Stimulated activated CD4-positive, alpha-beta T cell treated with anti-CD3 and anti-CD28 coated beads, Interleukin-15, amount 100 ng/mL, for 48 hours (primary cell): ENCODE results near the gene ACSL4.
"Not testable (repeated sequence)": the region's sequence is repeated elsewhere in the genome, so short reads cannot be mapped to it uniquely, and the experiment has no call there.

Experiments used
- DNase-seq, 2 donors: peaks; one replicate each; pipeline ENCODE4 v3.0.0-alpha.2; 2020; ENCODE audit warnings: low read depth in 2 of 2

ACSL4 gene

DNA sequence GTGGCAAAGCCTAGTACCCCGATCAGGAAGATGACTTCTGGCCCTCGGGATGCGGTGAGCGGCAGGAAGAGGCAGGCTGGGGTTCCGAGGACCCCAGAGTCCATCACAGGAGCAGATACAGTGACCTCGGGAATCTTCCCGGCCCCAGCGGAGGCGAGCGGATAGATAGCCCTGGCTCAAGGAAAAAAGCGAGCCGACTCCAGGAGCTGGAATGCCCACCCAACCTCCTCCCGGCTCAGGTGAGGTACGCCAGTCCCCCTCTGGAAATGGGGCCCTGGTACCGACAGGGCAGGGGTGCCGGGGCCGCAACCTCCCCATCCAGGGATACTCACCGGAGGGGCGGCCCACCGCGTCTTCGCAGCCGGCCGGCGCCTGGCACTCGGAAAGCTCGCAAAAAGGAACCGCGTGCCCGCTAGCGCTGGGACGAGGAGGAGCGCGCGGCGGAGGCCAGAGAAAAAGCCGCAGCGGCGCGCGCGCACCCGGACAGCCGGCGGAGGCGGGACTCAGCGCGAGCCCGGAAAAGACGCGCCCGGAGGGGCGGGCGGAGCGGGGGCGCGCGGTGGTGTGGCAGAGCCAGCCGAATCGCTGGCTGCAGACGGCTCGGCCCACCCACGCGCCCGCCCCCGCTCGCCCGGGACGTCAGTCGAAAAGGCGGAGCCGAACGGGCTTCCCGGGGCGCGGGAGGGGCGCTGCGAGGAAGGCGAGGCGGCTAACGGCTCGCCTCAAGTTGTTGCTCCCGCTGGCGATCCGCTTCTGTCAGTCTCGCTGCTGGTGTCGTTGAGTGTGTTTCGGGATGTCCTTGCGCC is at the start of gene ACSL4:
Gene ACSL4, minus strand, starts transcription at position 451 of the 806 bp plus-strand sequence. CDS start 49,894 bp downstream, outside the sequence.
- peak; percentile 56 to 73 for DNase-seq

DNA sequence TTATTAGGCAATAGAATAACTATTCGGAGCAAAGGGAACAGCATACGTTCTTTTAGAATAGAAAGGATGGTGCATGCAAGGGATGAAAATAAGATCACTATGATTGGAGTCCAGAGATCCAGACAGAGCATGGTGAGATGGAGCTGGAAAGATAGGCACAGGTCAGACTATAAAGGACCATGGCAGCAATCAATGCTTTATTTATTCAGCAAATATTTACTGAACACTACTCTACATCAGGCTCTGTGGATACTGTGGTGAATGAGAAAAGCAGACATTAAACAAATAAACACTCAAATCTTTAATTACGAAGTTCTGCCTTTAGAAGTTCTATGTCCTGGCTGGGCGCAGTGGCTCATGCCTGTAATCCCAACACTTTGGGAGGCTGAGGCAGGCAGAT is 44.7 kb upstream of the ACSL4 start:
- DNase-seq, result no peak

DNA sequence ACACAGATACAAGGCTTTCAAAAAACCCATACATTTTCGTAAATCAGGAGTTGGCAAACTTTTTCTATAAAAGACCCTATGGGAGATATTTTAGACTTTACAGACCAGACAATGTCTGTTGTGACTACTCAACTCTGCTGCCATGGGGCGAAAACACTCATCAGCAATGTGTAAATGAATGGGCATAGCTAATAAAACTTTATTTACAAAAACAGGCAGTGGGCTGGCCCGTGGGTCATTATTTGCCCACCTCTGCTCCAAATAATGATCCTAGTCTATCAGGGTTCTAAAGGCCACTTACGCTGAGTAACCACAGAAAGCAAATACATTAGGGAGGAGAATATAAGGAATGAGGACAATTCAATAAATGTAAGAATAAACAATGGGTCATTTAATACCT is 43.9 kb upstream of the ACSL4 start:
- DNase-seq, result no peak

DNA sequence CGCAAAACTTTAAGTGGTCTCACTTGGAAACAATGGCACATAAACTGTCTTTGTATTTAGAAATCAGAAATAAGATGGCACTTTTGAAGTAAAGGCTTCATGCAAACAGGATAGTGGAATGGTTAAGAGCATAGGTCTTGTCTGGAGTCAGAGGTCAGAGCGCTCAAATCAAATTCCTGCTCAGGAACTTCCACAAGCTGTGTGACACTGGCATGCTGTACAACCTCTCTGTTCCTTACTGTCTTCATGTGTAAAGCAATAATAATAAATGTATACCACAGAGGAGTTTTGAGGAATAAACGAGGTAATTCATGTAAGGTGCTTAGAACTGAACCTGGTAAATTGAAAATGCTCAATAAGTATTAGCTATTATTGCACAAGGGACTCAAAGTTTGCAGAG is 43.4 kb upstream of the ACSL4 start:
- no peak for DNase-seq

DNA sequence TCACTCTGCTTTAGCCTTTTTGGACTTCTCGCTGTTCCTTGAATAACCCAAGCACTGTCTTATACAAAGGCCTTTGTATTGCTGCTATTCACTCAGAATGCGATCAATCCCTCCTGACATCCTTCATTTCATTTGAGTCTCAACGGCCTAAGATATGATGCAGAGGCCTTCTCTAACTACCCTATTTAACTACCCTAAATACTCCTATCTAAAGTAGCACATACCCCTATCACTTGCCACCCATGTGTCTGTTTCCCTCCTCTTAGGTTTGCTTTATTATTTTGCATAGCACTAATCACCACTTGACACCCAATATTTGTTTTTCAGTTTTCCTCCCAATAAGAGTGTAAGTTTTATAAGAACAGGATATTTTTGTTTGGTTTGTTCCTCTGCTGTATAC is 42.3 kb upstream of the ACSL4 start:
- DNase-seq, result no peak

DNA sequence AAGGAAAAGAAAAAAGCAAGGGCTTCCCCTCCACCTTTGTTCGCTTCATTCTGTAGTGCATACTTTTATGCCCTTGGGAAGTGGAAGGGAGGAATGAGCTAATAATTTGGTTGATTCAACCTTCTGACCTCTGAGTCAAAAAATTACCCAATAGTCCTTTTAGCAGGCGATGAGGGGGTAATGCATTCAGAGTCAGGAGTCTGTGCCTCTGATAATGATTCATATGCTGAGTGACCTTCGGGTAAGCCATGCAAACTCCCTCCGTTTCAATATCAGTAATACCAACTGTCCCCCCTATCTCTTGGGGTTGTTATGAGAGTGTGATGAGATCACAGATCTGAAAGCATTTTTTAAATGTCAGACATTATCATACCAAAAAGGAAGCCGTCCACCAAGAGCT is 41.6 kb upstream of the ACSL4 start:
- no peak for DNase-seq

DNA sequence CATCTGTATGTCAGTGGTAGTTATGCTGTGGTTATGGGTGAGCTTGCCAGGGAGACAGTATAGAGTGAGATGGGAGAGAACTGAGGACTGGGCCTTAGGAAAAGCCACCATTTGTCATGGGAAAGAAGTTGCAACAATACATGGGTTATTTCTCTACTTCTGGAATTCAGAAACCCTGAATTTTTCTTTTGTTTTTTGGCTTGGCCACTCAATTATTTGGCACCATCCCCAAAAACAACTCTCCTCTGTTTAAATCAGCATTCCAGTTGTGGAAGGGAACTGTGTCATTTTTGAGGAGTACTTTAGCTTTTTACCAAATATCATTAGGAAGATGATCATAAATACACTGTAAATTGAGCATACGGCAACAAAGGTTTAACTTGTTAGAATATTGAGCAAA is 41.1 kb upstream of the ACSL4 start:
- DNase-seq, result no peak

DNA sequence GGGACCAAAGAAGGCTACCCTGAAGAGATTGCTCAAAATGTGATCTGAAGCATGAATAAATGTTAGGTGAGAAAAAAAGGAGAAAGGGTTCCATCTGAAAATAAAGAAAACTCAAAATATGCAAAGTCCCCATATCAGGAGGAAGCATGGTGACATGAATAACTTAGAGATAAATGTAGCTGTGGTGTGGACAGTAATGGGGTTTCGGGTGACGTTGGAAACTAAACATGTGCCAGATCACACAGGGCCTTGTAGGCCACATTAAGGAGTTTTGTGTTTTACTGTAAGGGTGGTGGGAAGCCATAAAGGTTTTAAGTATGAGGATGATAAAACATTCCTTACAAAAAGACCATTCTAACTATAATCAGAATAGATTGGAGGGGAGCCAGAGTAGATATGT is 40.3 kb upstream of the ACSL4 start:
- DNase-seq, result no peak

DNA sequence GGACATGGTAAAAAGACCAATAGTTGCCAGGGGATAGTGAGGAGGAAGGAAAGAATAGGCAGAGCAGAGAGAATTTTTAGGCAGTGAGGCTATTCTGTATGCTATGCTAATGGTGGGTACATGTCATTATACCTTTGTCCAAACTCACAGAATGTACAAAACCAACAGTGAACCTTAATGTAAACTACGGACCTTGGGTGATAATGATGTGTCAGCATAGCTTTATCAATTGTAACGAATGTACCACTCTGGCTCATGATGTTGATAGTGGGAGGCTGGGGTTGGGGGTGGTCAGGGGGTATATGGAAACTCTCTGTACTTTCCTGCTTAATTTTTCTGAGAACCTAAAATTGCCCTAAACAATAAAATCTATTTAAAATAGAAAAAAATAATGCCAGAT is 37.7 kb upstream of the ACSL4 start:
- DNase-seq, result no peak

DNA sequence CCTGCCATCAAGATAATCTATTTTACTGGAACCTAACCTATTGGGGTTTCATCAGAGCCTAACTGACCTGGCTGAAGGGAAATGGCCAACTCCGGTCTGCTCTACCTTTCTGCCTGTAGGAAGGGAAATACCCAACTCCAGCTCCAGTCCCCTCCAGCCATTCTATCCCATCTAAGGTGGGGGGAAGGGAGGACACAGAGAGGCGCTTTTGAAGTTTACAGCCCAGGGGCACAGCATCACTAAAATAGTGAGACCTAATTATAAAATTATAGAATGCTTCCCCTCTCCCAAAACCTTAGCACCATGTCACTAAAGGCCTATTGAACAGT is 27.8 kb upstream of the ACSL4 start:
- DNase-seq, result no peak

DNA sequence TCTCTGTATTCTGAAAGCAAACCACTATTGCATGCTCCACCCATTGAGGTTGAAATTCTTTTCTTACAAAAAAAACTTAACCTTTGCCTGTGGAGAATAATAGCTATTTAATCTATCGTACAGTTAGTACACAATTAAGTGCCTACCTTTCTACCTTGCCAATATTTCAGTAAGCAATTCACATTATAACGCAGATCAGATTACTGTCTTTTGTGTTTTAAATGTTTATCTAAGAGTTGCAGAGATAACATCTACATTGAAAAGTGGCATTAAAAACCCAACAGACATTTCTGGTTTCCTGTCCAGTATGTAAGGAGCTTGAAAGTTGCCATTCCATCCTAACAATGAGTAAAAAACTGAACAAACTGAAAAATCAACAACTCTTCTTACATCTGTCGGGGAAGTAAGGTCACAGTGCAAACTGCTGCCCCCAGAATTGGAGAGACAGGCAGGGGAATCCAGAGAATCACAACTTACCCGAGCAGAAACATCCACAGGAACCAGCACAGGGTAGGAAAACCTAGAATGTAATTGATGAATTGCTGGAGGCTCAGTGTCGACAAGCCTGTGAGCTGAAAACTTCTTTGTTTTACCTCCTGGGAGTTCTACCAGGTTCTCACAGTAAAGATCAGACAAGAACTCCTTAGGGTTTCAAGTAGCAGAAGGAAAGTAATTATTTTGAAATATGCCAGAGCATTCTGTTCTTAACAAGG is 27.3 kb upstream of the ACSL4 start:
- DNase-seq, result no peak

DNA sequence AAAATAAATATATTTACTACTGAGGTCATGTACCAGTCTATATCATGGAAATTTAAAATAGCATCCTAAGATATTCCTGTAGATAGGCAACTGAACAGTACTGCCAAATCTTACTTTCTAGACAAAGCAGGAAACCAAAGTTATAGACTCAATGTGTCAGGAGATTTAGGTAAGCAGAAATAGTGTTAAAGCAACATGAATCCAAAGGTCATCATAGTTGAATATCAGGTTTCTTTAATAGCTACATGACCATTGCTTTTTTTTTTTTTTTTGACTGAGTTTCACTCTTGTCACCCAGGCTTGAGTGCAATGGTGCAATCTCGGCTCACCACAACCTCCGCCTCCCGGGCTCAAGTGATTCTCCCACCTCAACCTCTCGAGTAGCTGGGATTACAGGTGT is 20.2 kb upstream of the ACSL4 start:
- DNase-seq, result no peak

DNA sequence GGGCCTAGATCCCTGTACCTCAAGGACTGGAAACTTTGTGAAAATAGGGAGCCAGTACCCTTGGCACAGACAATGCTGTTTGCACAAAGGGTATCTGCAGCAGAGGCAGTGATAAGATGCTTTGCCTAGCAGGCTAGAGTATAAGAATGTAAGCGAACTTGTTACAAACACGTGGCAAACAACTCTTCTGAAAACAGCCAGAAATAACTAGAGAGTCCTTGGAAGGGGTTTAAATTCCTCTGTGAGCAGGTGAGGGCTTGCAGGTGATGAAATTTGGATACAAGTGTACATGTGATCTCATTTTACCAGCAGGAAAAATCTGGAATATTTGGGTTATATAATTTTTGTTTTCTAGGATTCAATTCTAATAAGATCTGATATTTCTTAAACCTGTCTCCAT is 18.6 kb upstream of the ACSL4 start:
- no peak for DNase-seq

DNA sequence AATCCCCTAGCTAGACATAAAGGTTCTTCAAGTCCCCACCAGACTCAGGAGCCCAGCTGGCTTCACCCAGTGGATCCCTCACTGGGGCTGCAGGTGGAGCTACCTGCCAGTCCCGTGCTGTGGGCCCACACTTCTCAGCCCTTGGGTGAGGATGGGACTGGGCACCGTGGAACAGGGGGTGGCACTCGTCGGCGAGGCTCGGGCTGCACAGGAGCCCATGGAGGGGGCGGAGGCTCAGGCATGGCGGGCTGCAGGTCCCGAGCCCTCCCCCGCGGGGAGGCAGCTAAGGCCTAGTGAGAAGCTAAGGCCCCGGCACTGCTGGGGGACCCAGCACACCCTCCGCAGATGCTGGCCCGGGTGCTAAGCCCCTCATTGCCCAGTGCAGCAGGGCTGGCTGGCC is 16.1 kb upstream of the ACSL4 start:
- DNase-seq, result no peak

DNA sequence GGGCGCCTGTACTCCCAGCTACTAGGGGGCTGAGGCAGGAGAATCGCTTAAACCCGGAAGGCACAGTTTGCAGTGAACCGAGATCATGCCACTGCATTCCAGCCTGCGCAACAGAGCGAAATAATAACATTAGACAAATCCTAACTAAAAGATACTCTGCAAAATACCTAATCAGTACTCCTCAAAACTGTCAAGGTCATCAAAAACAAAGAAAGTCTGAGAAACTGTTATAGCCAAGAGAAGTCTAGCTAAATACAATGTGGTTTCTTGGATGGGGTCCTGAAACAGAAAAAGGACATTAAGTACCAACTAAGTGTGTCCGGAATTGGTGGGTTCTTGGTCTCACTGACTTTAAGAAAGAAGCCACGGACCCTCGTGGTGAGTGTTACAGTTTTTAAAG is 14.6 kb upstream of the ACSL4 start:
- no peak for DNase-seq

DNA sequence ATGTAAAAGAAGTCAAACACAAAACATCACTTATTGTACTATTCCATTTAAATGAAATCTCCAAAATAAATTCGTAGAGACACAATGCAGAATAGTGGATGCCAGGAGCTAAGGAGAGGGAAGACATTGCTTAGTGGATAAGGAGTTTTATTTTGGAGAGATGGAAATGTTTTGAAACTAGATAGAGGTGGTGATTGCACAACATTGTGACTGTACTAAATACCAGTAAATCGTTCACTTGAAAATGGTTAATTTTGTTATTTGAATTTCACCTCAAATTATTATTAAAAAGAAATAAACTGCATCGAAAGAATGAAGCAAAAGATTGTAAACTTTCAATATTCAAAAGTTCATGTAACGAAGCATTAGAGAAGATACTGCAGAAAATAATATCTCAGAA is 9.7 kb upstream of the ACSL4 start:
- DNase-seq, result no peak

DNA sequence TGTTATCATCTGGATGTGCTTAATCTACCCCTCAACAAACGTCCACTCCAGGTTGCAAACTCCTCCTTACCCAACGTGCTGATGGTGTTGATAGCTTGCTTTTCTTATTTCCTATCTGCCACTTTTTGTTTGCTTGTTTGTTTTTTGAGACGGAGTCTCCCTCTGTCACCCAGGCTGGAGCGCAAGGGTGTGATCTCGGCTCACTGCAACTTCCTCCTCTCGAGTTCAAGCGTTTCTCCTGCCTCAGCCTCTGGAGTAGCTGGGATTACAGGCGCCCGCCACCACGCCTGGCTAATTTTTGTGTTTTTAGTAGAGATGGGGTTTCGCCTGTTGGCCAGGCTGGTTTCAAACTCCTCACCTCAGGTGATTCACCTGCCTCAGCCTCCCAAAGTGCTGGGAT is 7.8 kb upstream of the ACSL4 start:
- DNase-seq, result not testable (repeated sequence)

DNA sequence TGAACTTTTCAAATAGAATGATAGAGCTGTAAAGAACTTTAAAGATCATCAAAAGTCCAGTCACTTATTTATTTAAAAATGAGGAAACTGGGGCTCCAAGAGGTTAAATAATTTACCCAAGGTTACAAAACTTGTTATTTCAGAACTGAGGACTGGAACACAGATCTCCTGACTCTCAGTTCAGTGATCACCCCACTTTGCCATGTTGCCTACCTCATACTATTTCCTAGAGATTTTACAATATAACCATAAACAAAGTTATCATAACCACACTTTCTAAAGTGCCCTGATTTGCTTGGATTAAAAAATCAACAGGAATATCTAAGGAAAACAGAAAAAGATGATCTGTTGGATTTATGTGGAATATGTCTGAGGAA is 7.4 kb upstream of the ACSL4 start:
- no peak for DNase-seq

DNA sequence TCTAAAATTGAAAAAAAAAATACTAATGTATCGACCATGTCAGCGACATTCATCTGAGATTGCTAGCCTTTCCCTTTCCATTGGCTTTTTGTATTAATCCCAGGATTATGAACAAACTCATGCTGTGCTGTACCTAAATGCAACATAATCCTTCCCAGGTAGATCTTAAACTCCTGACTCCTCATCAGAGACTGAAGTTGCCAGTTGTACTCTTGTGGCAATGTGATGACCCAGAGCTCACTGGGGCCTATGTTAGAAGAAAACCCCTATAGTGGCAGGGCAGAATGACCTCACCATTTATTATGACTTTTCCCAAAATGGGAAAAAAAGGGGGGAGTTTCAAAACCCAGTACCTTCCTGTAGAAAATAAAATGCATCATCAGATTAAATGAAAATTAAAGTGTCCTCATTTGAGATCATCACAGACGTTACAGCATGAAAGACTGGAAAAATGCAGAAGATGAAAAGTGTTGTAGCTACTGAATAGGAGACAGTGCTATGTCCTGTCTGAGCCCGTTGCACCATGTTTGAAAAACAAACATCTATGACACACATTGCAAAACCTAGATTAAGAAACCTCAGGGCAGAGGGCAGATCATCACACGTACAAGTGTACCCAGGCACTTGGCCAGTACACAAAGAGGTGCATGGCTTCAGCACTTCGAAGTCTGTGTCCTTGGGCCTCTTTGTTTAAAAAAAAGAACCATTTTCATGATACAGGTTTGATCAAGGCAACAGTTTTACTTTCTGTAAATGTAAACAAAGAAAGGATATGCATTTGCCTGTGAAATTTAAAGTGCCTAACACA is 6.8 kb upstream of the ACSL4 start:
- DNase-seq, result no peak

DNA sequence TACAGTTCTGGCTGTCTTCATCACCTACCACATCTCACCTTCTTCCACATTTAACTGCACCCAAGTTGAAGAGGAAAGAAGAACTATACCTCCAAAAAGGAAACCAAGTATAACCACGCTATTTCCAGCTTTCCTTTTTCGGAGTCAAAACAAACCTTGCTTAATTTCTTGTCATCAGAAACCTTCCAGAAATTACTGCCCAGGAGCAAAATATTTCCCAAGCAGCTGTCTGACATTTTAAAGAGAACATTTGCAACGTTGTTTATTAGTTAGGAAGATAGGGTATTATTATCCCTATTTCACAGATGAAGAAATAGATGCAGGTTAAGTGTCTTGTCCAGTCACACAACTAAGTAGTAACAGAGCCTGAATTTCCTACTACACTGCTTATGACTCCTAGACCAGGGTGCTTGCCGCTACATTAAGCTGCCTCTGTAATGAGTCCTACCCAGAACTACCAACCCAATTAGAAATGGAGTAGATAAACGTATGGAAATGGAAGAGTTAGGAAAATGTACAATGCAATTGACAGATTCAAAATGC is 2.2 kb upstream of the ACSL4 start:
- no peak for DNase-seq

DNA sequence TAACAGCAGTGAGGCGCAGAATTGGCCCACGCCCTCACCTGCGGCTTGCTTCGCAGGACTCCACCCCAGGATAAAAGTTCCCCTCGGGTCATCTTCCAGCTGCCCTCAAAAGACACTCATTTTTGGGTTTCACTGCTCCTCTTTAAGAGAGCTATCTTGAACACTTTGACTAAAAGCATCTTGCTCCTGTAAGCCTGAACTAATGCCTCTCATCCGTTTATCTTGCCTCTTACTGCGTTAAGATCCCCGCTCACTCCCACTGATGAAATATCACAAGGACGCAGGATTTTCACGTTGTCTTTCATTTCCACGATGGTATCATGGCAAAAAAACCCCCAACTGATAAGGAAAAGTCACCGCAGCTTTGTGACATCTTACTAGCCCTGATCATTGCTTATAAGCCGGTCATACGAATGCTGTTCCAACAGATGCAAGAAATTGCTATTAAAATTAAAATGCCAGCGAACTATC is 591 bp upstream of the ACSL4 start:
- no peak for DNase-seq

DNA sequence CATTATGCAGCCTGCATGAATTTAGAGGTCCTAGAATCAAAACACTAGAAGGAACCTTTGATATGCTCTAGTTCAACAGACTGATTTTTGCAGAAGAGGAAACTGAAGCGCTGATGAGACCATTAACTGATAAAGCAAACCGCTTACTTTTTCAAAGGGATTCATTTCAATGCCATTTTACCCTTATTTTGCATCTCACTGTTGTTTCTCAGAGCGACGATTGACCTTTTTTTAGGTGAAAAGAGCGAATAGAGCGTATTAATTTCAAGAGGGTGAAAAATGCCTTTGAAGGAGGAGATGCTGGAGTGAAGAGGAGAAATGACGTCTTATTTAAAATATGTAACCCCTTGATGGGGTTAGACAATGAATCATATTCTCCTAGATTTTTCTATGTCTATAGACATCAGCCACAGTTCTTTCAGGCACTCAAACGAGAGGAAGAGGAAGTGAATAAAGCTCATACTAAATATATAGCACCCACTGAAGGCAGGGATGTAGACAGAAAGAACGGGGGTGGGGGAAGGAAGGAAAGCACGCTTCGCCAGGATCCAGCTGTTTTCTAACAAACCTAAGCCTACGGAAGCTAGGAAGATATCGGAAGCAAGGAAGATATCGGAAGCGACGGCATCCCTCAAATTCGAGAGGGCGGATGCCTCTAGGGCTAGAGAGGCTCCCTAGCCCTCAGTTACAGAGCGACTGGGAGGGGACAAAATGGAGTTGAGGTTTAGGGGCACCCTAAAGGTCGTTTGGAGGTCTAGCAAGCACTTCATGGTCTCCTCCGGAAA is 848 bp downstream of the ACSL4 start:
- no peak for DNase-seq
